Hypothalamus (tissue), 51 donors: ENCODE measurements around the gene RALB.
"Not testable (repeated sequence)": the region's sequence is repeated elsewhere in the genome, so short reads cannot be mapped to it uniquely, and the experiment has no call there.

Experiments used
- DNase-seq, 51 donors: peaks; one replicate each; lab custom pipeline; 2025; lab: John Stamatoyannopoulos, UW

The RALB gene

DNA sequence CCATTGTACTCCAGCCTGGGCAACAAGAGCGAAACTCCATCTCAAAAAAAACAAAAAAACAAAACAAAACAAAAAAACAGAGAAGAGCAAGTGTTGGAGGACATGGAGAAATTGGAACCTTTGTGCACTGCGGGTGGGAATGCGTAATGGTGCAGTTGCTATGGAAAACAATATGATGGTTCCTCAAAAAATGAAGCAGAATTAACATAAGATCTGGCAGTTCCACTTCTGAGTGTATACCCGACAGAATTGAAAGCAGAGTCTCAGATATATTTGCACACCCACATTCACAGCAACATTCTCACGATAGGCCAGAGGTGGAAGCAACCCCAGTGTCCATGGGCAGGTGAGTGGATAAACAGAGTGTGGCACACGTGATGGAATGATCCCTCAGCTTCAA, 11.0 kb upstream of the RALB start:
- no peak for DNase-seq

DNA sequence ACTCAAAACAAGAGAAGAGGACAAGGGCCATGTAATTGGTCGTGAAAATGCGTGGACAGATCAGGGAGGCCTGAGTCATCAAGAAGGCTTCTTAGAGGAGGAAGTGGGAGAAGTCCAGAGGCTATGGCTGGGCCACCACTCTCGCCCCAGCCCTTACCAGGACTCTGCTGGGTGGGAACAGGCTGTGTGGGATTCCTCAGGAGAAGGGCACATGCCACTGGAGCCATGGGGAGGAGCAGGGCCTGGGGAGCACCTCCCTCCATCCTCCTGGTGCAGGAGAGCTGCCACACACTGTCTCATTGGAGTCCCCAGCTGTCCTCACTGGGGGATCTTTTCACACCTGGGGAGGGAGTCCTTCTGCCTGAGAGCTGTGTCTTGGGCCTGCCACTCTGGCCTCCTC, 9.4 kb upstream of the RALB start:
- no peak for DNase-seq

DNA sequence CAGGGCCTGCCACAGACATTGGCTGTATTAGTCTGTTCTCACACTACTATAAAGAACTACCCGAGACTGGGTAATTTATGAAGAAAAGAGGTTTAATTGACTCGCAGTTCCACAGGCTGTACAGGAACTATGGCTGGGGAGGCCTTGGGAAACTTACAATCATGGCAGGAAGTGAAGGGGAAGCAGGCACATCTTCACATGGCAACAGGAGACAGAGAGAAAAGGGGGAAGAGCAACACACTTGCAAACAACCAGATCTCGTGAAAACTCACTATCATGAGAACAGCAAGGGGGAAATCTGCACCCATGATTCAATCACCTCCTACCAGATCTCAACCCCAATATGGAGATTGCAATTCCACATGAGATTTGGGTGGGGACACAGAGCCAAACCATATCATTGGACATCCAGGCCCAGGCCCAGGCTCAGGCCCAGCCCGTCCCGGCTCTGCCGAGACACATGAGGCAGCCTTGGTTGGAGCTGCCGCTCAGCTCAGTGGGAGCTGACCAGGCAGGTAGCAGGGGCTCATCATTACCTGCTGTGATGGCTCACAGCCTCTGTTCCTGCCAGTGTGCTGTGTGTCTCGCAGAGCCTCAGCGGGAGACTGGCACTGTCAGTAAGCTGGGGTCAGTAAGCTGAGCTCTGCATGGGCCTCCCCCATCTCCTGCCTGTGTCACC, 8.6 kb upstream of the RALB start:
- no peak for DNase-seq

DNA sequence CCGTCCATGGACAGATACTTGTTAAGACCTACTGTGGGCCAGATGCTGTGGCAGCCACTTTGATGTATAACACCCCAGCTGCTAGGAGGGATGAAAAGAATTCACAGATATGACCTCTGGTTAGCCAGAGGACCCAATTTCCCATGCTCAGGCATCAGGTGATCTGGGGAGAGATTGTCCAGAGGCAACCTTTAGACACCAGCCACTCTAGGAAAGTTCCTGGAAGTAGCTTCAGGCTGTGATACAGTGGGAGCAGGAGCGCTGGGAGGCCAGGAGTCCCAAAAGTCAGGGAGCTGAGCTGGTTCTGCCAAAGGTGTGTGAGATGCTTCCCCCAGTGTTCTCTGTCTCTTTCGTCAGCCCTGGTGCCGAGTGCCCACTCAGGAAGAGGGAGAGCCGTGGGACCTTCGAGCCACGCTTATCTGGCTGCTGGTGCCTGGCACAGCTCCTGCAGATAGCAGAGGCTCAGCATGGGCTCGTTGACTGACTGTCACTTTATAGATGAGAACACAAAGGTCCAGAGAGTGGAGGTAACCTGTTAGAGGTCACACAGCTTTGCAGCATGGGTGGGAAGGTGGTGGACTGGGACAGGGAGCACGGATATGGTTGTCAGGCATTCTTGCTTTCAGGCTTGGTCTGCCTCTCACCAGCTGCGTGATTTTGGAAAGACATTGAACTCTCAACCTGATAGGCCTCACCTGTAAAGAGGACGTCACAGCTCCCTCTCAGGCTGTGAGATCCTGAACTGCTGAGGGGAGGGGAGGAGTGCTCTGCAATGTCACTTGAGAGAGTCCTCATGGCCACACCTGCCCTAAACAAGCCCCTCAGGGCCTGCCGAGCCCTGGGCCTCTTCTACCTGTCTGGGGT, 7.8 kb upstream of the RALB start:
- no peak for DNase-seq

DNA sequence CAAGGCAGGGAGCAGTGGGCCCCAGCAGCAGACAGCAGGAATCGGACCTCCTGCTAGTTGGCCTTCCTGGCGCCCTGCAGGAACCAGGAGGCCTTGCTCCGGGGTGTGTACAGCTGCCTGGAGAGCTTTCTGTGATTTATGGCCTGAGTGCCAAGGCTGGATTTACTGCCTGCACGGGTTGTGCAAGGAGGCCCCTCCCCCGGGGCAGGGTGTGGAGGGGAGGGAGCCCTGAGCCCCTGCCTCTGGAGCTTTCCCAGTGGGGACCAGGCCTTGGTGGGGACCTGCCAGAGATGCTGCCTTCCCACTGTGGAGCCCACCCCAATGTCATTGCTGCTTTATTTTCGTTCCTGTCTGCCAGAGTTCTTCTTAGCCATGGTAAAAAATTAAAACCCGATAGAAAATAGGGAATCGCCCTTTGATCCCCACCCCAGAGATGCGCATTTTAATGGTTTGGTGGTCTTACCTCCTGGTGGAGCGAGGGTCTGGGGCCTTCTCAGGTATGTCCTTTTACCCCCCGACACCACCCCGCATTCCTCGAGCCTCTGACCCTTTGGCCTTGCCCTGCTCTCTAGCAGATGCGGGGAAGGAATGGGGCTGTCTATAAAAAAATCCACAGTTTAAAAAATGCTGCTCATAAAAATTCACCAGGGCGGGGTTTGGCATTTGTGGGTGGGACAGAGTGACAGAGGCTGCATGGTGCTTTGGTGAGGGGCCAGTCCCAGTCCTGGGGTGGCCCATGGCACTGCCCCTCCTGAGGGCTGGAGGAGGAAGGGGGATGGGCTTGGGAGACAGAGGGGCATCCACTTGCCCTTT, 6.9 kb upstream of the RALB start:
- no peak for DNase-seq

DNA sequence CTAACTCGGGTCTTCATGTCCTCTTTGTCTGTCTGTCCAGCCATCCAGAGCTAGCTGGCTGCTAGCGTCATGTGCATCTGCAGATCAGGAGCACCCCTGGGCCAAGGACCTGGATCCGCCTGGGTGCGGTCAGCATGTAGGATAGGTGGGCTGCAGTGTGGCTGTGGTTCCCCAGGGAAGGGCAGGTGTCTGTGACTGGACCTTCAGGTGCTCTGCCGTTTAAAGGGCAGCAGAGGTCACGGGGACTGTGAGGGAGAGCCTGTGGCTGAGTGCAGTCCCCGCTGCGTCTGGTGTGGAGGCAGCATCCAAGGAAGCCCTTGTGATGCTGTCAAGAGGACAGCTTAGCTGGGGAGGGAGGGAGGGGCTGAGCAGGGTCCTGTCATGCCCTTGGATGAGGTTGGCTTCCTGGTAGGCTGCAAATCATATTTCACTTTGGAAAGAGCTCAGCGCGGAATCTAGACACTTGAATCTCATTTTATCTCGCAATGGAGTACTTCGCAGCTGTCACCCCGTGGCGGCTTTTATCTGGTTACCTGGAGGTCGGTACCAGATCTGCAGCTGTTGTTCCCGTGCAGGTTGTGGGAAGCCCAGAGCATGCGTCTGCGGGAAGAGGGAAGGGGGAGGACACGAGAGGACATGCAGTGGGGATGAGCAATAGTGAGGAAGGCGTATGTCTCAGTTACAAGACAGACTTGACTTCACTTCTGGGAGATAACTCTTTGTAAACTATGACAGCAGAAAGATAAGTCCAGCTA, 5.9 kb upstream of the RALB start:
- DNase-seq = no peak

DNA sequence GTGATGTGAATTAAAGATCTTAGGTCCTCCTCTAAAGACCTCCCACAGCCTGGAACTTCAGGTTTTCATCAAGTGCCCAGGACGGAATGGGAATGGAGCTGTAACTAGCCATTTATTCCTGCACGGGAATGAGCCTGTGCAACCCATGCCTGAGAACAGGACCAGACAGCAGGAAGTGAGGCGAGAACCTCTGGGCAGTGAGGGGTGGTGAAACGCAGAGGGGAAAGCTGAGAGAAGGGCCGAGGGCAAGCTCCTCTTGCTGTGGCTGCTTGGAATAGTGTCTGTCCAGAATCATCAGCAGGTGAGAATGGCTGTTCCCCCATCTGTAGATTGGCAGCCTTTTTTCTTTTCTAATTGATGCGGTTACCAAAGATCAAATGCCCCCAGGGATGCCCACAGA, 4.8 kb upstream of the RALB start:
- no peak for DNase-seq

DNA sequence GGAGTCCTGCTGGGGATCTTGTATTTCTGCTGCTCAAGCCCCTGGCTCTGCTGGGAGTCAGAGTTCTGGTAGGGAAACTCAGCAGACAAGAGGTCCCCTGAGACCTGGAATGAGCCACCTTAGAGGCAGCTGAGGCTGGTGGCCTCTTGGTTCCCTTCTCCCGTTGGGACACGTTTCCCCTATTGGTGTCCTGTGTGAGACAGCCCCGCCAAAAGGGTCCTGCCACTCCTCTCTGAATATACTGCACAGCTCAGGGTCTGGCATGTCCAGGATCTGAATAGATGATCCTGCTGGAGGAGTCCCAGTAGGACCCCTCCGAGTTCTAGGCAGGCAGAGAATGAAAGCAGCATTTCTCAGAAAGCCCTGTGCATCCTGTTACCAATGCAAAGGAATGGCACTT, 2.0 kb upstream of the RALB start:
- DNase-seq = no peak

DNA sequence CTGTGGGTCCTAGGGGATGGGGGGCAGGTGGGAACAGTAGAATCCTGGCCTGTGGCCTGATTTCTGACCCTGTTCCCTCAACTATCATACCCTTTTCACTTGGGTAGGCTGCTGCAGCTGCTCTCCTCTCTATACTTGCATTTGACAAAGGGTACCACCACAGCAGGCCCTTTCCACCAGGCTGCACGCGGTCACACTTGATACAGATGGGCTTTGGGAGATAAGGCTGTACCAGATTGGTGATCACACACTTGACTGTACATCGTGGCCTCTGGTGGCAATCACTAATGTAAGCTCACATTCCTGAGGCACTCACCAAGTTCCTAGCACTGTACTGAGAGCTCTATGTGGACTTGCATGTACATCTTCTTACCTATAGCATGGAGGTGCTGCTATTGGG, 1.6 kb upstream of the RALB start:
- DNase-seq = no peak

DNA sequence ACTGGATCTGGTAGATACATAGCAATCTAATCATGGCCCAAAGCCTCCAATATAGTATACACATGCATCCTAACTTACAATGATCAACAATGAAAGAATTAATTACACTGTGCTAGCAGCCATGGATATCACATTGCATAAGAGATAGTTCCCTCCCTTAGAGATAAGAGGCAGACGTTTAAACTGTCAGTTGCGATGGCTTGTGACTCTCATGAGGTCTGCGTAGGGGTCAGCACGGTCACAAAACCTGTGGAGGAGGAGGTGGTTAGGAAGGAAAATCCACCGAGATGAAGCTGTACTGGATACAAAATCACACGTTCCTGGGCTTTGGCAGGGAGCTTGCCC, 800 bp upstream of the RALB start:
- DNase-seq = peak in 1 of 51 donors; percentile 43

DNA sequence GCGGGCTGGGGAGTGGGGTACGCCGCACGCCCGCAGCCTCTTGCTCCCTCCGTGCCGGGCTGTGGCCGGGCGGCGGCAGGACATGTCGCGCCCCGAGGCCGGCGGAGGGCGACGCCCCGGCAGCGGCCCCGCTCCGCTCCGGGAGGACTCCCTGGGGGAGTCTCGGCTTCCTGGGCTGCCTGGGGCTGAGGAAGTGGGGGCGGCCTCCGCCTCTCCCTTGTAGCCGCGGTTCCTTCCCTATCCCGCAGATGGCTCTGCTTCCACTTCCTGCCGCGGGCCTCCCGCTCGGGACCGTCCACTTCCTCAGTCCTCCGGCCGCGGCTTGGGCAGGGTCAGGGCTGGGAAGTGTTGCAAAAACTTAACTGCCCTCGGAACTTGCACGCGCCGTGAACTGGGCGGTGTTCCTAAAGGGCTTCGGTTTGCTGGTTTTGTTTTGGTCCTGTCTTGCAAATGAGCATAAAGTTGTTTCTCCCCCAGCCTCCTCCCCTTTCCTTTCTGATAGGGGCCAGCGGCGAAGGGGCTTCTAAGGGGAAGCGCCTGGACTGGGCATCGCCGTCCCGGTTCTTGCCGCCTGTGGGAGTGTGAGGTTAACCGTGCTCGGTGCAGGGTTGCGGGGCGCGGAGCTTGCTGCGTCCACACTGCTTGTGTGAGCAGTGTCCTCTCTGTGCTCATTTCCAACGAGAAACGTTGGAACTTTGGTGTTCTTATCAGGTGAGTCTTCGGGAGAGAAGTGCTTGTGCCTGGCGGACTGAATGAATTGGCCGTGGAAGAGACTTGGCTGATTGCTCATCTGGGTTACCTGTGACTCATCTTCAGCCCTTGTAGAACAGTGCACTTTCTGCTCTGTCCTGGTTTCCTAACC, 600 bp downstream of the RALB start:
- peak in 50 of 51 donors; percentile 35 to 91 (median 72) for DNase-seq

DNA sequence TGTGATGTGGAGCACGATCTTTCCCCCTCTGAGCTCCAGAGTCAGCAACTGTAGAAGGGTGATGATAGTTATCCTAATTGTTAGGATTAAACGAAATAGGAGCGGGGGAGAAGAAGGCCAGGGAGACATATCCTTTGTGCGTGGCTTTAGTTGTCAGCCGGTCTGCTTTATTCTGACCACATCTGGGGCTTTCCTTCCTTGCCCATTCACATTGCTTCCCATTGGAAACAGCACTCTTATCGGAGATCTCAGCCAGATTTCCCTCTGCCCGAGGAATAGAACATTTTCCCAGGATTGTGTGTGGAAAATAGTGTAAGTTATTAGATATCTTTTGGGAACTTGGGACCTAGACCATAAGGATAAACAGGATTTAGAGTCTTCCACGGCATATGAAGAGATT, 1.5 kb downstream of the RALB start:
- no peak for DNase-seq

DNA sequence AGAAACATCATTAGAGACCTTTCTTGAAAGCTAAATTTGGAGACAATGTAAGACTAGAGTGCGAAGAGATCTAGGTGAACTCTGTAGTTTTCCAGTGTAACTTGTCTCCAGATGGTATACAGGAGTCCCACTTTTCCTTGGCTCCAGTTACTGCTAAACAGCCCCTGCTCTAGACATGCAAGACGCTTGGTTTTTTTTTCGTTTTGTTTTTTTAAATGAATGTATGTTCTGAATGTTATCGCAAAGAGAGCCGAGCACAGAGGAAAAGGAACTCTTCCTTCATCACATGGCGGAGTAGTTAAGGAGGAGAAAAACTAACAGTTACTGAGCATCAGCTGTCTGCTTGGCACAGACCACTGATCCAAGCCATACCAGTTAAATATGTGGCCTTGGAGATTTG, 2.4 kb downstream of the RALB start:
- no peak for DNase-seq

DNA sequence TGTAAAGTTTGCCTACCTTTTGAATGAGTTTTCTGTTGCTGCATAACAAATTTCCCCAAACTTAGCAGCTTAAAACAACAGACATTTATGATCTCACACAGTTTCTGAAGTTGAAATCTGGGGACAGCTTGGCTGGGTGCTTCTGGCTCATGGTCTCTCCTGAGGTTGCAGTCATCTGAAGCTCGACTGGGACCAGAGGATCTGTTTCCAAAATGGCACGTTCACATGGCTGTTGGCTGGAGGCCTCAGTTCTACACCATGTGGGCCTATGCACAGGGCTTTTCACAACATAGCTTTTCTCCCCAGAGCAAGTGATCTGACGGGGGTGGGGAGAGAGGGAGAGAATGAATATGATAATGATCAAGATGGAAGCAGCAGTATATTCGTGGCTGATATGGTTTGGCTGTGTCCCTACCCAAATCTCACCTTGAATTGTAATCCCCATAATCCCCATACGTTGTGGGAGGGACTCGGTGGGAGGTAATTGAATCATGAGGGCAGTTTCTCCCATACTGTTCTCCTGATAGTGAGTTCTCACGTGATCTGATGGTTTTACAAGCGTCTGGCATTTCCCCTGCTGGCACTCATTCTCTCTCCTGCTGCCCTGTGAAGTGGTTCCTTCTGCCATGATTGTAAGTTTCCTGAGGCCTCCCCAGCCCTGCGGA, 3.5 kb downstream of the RALB start:
- DNase-seq = no peak

DNA sequence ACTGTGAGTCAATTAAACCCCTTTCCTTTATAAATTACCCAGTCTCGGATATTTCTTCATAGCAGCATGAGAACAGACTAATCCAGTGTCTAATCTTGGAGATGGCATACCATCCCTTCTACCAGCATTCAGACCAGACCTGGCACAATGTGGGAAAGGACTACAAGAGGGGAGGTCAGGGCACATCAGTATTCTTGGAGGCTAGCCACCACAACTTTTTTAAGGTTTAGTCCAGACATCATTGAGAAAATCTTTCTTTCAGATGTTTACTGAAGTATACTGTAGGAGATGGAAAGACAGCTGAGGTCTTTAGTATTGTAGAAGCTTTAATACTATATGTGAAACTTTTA, 4.0 kb downstream of the RALB start:
- no peak for DNase-seq

DNA sequence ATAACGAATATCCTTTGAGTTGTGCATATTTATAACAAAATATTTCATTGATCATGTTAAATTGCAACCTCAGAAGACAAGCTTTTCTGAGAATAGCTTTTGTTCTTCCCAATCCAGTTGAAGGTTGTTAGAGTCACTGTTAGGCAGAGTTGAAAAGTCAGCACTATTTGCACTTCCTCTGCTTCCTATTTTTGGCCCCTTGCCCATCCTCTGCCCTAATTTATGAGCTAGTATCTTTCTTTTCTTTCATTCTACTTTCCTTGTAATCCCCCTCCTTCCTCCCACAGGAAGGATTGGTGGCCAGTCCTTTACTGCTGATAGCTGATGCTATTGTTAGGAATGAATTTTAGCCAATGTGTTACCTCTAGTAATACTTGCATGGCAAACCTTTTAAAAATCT, 4.9 kb downstream of the RALB start:
- no peak for DNase-seq

DNA sequence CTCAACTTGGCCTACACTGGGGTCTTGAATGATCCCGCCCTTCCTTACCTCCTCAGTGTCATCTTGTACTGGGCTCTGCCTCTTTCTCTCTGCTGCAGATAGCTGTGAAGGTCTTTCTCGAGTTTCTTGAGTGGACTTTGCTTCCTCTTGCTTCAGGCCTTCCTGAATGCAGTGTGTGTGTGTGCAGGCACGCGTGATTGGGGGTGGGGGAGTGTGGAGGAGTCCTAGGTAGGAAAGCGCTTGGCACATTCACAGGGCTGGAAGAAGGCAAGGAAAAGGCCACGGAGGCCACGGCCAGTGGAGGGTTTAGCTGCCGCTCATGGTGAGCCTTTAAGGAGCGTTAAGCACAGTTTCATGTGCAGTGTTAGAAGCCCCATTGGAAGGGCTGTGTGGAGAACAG, 5.5 kb downstream of the RALB start:
- DNase-seq = no peak

DNA sequence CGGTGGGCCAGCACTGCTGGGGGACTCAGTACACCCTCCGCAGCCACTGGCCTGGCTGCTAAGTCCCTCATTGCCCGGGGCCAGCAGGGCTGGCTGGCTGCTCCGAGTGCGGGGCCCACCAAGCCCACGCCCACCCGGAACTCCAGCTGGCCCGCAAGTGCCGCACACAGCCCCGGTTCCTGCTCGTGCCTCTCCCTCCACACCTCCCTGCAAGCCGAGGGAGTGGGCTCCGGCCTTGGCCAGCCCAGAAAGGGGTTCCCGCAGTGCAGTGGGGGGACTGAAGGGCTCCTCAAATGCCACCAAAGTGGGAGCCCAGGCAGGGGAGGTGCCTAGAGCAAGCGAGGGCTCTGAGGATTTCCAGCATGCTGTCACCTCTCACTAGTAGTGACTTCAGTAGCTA, 7.3 kb downstream of the RALB start:
- DNase-seq = not testable (repeated sequence)

DNA sequence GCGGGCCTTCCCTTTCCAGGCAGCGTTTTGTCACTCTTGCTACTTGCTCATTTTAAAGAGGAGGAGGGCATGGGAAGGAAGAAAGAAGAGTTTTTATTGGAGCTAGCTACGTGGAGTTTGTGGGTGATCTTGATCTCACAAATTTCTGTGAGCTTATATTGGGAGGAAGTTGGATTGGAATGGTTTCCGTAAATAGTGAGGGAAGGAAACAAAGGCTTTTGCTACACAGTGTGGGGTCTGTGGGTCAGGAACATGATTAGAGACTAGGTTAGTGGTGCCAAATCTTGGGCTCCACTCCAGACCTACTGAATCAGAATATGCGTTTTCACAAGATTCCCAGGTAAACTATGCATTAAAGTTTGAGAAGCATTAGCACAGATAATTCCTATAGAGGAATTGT, 8.1 kb downstream of the RALB start:
- DNase-seq = no peak
